IPS-18c (cell line): ENCODE data around the gene MSANTD7.
"Not testable (repeated sequence)": the region's sequence is repeated elsewhere in the genome, so short reads cannot be mapped to it uniquely, and the experiment has no call there.

Source experiments
- H3K4me3 ChIP-seq: 2 replicates; pipeline ENCODE4 v1.7.0; 2013; ENCODE audit warnings: low read depth, mild to moderate bottlenecking, low read length, moderate library complexity; ENCODE audit not compliant: insufficient read depth
- H3K9me3 ChIP-seq: one replicate; pipeline ENCODE4 v1.6.1; 2013; ENCODE audit warnings: mild to moderate bottlenecking, low read length, moderate library complexity; ENCODE audit not compliant: control insufficient read depth, insufficient read depth

Gene MSANTD7, protein sequence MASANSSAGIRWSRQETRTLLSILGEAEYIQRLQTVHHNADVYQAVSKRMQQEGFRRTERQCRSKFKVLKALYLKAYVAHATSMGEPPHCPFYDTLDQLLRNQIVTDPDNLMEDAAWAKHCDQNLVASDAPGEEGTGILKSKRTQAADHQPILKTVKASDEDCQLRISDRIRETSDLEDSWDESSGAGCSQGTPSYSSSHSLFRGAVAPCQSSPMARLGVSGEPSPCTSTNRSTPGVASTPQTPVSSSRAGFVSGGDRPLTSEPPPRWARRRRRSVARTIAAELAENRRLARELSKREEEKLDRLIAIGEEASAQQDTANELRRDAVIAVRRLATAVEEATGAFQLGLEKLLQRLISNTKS

DNA sequence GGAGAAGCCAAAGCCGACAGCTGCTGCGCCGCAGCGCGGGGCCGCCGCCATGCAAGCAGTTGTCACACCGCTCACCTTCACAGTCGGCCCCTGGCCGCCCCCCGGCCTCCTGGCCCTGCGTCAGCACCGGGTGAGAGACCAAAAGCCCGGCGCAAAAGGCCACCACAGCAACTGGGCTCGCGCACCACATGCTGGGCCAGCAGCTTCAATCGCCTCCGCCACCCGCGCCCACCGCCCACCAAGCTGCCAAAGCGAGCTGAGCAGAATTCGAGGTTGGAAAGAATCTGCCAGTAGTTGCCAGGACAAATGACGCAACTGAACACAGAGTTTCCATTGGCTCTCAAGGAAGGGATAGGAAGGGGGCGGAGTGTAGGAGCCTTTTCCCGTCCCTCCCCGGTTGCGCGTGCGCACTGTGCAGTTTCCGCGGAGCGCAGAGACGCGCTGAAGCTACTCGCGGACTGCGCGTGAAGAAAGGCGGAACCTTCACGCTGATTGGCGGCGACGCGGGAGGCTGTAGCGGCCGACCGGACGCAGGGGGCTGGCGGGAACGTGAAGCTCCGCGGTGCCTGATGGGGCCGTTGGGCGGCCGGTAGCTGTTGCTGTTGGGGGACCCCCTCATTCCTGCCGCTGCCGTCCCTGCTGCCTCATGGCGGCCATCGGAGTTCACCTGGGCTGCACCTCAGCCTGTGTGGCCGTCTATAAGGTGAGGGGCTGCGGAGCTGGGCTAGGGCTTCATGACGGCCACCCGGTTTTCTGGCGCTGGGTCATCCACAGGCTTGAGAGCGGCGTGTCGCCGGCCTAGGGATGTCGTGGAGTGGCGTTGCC, at the start of gene MSANTD7, which contains the start of the genes CDNF and HSPA14:
Gene MSANTD7 (plus strand): TSS at position 550 of the 825 bp plus-strand sequence. CDS start 3,979 bp downstream, outside the sequence.
Gene CDNF (minus strand): TSS at position 281 of the 825 bp plus-strand sequence. CDS start 91 bp downstream, at position 190.
Gene HSPA14 (plus strand): TSS at position 550 of the 825 bp plus-strand sequence. CDS start 97 bp downstream, at position 647.
- H3K9me3 ChIP-seq, result no peaks in the 10 kb centered on the region
- H3K4me3 ChIP-seq, result peak within 1 kb of the TSS; percentile 83

DNA sequence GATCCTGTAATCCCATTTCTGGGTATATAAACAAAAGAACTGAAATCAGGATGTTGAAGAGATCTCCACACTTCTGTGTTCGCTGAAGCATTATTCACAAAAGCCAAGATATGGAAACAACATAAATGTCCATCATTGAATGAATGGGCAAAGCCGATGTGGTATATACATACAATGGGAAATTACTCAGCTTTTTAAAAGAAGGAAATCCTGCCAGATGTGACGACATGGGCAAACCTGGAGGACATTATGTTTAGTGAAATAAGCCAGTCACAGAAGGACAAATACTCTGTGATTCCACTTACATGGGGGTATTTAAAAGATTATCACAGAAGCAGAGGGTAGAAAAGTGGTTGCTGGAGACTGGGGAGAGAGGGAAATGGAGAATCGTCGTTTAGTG, 39.5 kb upstream of the MSANTD7 start:
- H3K4me3 ChIP-seq, result no peak overlapping the region
- no peaks in the 10 kb centered on the region for H3K9me3 ChIP-seq

DNA sequence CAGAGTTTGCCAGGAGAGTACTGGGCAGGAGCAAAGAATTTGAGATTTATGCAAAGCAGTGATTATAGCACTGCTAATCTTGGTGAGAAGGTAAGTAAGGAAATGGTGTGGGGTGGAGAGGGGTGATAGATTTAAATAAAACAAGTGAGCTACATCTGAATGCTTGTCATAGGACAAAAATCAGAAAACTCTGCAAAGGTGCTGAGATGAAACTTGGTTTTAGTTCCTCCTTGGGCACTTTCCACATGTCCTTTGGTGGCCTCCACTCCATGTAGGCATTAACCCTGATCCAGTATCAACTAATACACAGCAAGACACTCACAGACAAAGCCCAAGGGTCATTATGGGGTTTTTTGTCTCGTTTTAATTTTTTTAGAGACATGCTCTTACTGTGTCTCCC, 37.7 kb upstream of the MSANTD7 start:
- Histone ChIP-seq H3K4me3 (no peak overlapping the region), H3K9me3 (no peaks in the 10 kb centered on the region)

DNA sequence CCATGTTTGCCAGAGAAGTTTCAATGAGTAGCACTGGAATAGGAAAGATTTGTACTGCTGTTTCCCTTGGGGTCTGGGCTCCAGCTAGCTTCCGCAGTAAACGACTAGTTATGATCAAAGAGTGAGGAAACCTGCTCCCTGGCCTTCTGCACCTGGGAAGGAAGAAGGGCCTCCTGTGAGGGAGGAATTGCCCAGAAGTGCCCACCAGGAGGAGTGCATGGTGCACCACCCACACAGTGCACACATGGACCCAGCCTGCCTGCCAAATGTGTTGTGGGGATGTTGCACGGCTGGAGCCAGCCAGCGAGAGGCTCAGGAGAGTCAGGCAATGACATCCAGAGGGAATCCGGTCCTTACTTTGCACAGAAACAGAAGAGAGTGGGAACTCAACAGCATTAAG, 36.4 kb upstream of the MSANTD7 start:
- Histone ChIP-seq H3K4me3 (no peak overlapping the region), H3K9me3 (no peaks in the 10 kb centered on the region)

DNA sequence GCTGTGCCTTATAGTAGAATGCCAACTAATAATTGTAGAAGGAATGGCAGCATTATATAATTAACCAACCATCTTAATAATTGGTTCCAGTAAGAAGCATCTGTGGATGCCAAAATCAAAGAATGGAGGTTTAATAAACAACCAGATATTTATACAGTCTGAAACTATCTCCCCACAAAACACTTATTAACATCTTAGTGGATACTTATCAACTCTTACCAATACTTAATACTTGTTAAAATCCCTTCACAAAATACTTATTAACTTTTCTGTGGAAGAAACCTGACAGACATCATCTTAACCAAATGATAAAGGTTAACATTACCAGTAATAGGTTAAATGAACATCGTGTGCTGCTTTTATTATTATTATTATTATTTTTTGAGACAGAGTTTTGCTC, 34.3 kb upstream of the MSANTD7 start:
- no peak overlapping the region for H3K4me3 ChIP-seq
- H3K9me3 ChIP-seq, result no peaks in the 10 kb centered on the region

DNA sequence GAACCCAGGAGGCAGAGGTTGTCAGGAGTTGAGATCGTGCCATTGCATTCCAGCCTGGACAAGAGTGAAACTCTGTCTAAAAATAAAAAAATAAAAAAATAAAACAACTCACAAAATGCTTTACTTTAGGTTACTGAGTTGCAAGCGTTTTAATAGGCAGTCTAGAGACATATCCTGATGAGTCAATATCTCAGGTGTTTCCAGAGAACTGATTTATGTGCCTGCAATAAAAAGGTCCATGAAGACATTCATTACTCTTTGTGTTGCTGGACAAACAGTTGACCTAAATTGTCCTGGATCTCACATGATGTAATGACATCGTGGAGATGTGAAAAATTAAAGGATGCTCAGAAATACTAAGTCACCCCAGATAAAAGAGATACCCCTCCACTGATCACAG, 31.8 kb upstream of the MSANTD7 start:
- Histone ChIP-seq H3K4me3 (no peak overlapping the region), H3K9me3 (no peaks in the 10 kb centered on the region)

DNA sequence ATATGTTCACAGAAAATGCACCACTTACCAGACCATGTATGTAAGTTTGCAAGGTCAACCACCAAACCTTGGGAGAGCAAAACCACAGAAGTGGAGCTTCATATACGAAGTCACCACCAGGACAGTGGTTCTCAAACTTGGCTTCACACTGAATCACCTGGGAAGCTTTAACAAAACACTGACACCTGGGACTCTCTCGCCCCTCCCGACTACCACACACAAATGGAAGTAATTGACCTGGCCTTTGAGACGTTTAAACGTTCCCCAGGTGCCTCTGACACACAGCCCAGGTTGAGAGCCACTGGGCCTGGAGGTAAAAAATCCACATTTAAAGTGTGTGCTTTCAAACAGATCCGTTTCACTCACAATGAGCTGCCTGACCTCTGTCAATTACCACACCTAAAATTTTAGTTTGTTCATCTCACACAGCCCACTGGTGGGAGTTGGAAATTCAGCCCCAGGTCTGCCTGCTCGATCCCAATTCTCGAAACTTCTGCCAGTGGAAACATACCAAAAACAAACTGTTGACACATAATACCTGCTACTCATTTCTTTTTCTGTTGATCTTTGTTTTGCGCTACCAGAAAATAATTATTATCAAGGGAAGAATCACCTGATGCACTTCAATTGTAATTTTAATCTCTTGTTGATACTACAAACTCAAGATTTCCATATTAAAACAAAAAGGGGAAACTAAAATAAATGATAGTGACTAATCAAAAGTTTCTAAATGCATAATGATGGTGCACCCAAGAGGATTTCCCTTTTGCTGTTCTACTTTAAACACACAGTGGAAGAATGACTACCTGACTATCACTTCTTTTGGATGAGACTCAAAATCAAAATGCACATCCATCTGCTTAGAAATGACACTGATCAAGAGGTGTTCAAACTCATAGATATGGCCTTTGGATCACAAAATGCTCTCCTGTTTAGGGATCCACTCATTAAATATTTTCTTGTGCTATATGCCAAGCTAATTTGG, 26.8 kb upstream of the MSANTD7 start:
- H3K9me3 ChIP-seq, result no peaks in the 10 kb centered on the region
- H3K4me3 ChIP-seq, result no peak overlapping the region

DNA sequence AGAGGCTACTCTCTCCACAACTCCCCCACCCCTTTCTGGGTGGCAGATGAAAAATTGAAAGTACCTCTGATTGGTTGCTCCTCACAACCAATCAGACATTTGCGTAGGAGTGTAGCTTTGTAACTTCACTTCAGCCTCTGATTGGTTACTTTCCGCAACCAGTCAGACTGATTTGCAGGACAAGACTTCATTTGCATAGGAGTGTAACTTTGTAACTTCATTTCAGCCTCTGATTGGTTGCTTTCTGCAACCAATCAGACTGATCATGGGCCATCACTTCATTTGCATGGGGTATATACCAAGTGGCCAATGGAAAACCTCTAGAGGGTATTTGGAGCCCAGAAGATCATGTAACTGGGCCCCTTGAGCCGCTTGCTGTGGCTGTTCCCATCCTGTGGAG, 25.8 kb upstream of the MSANTD7 start:
- Histone ChIP-seq H3K4me3 (no peak overlapping the region), H3K9me3 (no peaks in the 10 kb centered on the region)

DNA sequence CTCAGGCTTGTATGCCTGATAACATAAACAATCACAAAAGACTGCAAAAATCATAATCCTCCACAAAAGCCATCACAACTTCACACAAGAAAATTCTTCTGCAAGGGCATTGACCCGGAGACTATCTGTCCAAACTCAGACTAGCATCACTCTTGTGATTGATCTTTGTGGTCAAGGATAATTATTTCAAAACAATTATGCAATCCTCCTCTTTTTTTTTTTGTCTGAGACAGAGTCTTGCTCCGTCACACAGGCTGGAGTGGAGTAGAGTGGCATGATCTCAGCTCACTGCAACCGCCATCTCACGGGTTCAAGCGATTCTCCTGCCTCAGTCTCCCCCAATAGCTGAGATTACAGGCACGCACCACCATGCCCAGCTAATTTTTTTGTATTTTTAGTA, 22.4 kb upstream of the MSANTD7 start:
- Histone ChIP-seq H3K9me3 (no peaks in the 10 kb centered on the region), H3K4me3 (no peak overlapping the region)

DNA sequence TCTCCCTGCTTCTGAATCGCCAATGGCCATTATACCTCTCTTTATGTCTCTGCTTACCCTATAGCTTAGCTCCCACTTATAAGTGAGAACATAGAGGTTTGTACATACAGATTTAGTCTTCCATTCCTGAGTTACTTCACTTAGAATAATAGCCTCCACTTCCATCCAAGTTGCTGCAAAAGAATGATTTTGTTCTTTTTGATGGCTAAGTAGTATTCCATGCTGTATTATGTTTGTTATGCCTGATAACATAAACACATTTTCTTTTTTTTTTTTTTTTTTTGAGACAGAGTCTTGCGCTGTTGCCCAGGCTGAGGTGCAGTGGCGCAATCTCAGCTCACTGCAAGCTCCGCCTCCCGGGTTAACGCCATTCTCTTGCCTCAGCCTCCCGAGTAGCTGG, 21.4 kb upstream of the MSANTD7 start:
- H3K4me3 ChIP-seq, H3K9me3 ChIP-seq: not testable (repeated sequence)

DNA sequence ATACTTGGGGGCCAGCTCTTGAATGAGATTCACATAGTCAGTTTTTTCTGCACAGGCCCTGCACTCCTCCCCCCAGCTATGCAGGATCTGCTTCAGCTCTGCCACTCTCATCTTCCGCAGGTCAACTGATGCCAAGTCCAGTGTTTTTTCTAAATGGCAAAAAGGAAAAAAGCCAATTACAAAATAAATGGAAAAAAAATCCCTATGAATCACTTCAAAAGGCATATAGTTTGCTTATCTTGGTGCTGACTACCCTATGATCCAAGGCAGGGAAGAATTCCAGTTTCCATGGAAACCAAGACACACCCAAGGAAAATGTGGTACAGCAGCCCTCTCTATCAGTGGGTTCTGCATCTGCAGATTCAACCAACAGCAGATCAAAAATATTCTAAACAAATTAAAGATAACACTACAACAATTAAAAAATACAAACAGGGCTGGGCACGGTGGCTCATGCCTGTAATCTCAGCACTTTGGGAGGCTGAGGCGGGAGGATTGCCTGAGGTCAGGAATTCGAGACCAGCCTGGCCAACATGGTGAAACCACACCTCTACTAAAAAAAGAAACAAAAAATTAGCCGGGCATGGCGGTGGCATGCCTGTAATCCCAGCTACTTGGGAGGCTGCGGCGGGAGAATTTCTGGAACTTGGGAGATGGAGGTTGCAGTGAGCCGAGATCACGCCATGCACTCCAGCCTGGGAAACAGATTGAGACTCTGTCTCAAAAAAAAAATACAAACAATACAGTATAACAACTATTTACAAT, 17.9 kb upstream of the MSANTD7 start:
- Histone ChIP-seq H3K9me3 (no peaks in the 10 kb centered on the region), H3K4me3 (no peak overlapping the region)

DNA sequence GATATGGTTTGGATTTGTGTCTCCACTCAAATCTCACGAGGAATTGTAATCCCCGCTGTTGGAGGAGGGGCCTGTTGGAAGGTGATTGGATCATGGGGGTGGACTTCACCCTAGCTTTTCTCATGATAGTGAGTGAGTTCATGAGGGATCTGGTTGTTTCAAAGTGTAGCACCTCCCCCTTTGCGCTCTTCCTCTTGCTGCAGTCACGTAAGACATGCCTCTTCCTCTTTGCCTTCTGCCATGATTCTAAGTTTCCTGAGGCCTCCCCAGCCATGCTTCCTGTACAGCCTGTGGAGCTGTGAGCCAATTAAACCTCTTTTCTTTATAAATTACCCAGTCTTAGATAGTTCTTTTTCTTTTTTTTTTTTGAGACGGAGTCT, 17.3 kb upstream of the MSANTD7 start:
- Histone ChIP-seq H3K9me3 (no peaks in the 10 kb centered on the region), H3K4me3 (no peak overlapping the region)

DNA sequence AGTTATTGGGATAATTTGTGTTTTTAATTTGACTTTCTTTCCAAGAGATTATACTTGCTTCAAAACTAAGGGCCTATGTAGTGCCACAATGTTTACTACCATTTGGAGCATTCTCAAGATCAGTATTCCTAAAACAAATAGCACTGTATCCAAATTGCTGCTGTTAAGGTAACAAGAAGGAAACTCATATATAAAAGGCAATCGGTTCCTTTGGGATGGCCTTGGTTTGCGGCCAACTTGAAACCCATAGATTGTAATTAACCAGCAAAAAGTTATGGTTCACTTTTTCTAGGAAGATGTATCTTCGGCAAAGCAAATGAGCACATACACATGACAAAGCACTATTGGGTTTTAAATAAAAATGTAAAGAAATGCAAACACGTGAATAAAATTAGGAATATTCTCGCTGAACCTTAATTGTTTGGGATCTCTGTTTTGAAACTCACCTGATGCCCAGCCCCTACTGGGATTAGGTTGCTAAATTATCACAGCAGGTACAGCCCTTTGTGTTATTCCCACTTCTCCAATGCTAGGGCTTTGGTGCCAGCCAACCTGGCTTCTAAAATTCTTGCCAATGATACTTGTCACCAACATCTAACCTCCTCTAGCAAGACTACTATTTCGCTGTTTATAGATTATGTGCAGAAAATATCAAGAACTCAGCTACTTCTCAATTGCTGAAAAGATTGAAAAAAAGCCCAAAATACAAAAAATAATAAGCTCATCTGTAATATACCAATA, 16.3 kb upstream of the MSANTD7 start:
- H3K9me3 ChIP-seq, result no peaks in the 10 kb centered on the region
- no peak overlapping the region for H3K4me3 ChIP-seq

DNA sequence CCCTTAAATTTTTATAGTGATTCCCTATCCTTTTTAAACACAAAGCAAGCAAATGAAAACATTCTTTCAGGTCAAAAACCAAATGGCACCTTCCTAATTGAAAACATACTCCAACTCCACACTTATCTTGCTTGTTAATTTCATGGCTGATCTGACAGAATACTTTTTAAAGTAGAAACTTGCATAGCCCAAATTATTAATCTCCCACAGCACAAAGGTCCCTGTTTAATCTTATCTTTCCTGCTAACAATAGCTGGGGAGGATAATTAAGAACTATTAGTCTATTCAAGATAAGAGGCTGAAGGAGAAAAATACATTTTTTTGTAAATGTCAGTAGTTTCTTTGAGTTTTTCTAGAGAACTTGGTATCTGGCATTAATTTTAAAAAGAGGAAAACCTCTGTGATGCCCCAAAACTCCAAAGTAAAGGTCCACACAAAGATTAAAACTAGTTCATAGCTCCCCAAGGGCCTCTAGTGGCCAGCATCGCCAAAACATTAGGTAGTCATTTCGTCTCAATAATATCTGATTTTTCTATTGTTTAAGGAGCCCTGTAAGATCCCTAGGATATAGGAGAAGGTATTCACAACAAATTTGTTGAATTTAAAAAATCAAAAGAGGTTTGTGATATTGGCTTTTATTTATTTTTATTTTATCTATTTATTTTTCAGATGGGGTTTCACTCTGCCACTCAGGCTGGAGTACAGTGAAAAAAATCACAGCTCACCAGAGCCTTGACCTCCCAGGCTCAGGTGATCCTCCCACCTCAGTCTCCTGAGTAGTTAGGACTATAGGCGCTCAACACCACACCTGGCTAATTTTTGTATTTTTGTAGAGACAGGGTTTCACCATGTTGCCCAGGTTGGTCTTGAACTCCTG, 15.0 kb upstream of the MSANTD7 start:
- H3K4me3 ChIP-seq, result no peak overlapping the region

DNA sequence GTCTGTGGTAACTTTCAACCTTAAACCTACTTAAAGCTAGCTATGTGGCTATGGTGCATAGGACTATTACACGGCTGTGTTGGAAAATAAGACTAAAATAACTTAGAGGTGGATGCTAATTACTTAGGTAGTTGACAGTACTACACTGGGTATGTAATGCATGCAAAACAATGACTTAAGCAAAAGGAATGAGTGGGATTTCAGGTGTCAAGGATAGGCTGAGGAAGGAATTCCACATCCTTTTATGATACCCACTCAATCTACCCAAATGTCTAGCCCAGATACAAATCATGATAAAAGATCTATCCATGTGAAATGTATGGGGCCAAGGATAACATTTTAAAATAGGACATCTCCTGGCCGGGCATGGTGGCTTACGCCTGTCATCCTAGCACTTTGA, 14.1 kb upstream of the MSANTD7 start:
- Histone ChIP-seq H3K9me3 (no peaks in the 10 kb centered on the region), H3K4me3 (no peak overlapping the region)

More for the DNA sequence above, 15.0 kb upstream of the MSANTD7 start:
- H3K9me3 ChIP-seq, result no peaks in the 10 kb centered on the region
